Right atrium auricular region (tissue), 2 donors: Measurements from ENCODE around the gene CCDC15. TPM values are rescaled to one million over a fixed set of nuclear protein-coding genes. Genes with fewer than 3 reads are reported as not detected.
"Not testable (repeated sequence)": the region's sequence is repeated elsewhere in the genome, so short reads cannot be mapped to it uniquely, and the experiment has no call there.

ENCODE experiments used
- DNase-seq: peaks from one replicate; pipeline ENCODE4 v3.0.0-alpha.2; 2019; ENCODE audit warnings: low spot score
- H3K27ac ChIP-seq, 2 donors: fragments of 200-600 bp; sonication (generic); 1 replicate in 1 of 2; 2 replicates in 1 of 2; pipeline ENCODE4 v1.5.1; 2016 to 2019
- H3K27me3 ChIP-seq, 2 donors: fragments of 200-600 bp; sonication (generic); one replicate each; pipeline versions ENCODE4 v1.5.1 to v1.6.0; 2017 to 2019
- H3K36me3 ChIP-seq: fragments of 200-600 bp; sonication (generic); one replicate; pipeline ENCODE4 v1.5.1; 2016
- H3K4me1 ChIP-seq, 2 donors: fragments of 200-600 bp; sonication (generic); one replicate each; pipeline versions ENCODE4 v1.5.1 to v1.6.0; 2017 to 2019
- H3K4me3 ChIP-seq, 2 donors: fragments of 200-600 bp; sonication (generic); 1 replicate in 1 of 2; 2 replicates in 1 of 2; pipeline ENCODE4 v1.5.1; 2017 to 2019; ENCODE audit warnings: mild to moderate bottlenecking in 1 of 2, moderate library complexity in 1 of 2
- H3K9me3 ChIP-seq, 2 donors: fragments of 200-600 bp; sonication (generic); one replicate each; pipeline ENCODE4 v1.5.1; 2019
- CTCF ChIP-seq, 2 donors: fragments of 200-600 bp; sonication (generic); IDR thresholded peaks; one replicate each; pipeline ENCODE4 v1.5.1; 2019; ENCODE audit warnings: antibody characterized with exemption in 2 of 2
- total RNA-seq, 2 donors: library from RNA; depleted of rRNA; stranded (reverse); fragments of >200 nt; gene quantifications; one replicate each; pipeline ENCODE4 v1.1.0, GENCODE V29; 2016

CCDC15 gene
- total RNA-seq, 2 donors from 2014 or later: 0.24 TPM; not detected in 1

- no peak overlapping the region for H3K4me3 ChIP-seq
- H3K27me3 ChIP-seq: no peaks in the 10 kb centered on the region
- H3K9me3 ChIP-seq: no peaks in the 10 kb centered on the region
- H3K27ac ChIP-seq: no peak overlapping the region
- no peak for TF ChIP-seq CTCF (IDR thresholded peaks at IDR 0.05)
- H3K4me1 ChIP-seq: no peaks in the 10 kb centered on the region
- no peaks in the 10 kb centered on the region for H3K36me3 ChIP-seq
- DNase-seq: peak; percentile 38
Observed at GRCh38 chr11:125084761-125085231, 130.8 kb downstream of the CCDC15 start.

- Histone ChIP-seq H3K36me3 (no peaks in the 10 kb centered on the region), H3K9me3 (no peaks in the 10 kb centered on the region), H3K4me1 (no peaks in the 10 kb centered on the region), H3K4me3 (no peak overlapping the region), H3K27ac (no peak overlapping the region), H3K27me3 (no peaks in the 10 kb centered on the region)
- peak; percentile 53 for DNase-seq
- TF ChIP-seq CTCF (IDR thresholded peaks at IDR 0.05): no peak
Observed at GRCh38 chr11:125085301-125086081, 131.5 kb downstream of the CCDC15 start.

- peak; percentile 53 for DNase-seq
- no peak overlapping the region for H3K27ac ChIP-seq
- H3K36me3 ChIP-seq: no peaks in the 10 kb centered on the region
- H3K4me3 ChIP-seq: no peak overlapping the region
- H3K27me3 ChIP-seq: no peaks in the 10 kb centered on the region
- H3K9me3 ChIP-seq: no peaks in the 10 kb centered on the region
- no peak for TF ChIP-seq CTCF (IDR thresholded peaks at IDR 0.05)
- H3K4me1 ChIP-seq: peaks cover 0 to 9% of the 10 kb centered on the region in 2 donors
Observed at GRCh38 chr11:125086633-125087296, 132.8 kb downstream of the CCDC15 start.

GRCh38 chr11:125088123-125088522 lies 134.1 kb downstream of the CCDC15 start:
- peaks cover 0 to 9% of the 10 kb centered on the region in 2 donors for H3K4me1 ChIP-seq
- peak; percentile 48 for DNase-seq
- TF ChIP-seq CTCF (IDR thresholded peaks at IDR 0.05): no peak
- no peak overlapping the region for H3K27ac ChIP-seq
- H3K9me3 ChIP-seq: no peaks in the 10 kb centered on the region
- H3K4me3 ChIP-seq: no peak overlapping the region
- H3K36me3 ChIP-seq: no peaks in the 10 kb centered on the region
- no peaks in the 10 kb centered on the region for H3K27me3 ChIP-seq

GRCh38 chr11:125088576-125089455 lies 134.8 kb downstream of the CCDC15 start:
- Histone ChIP-seq H3K36me3 (no peaks in the 10 kb centered on the region), H3K4me1 (peaks cover 0 to 9% of the 10 kb centered on the region in 2 donors), H3K4me3 (no peak overlapping the region), H3K9me3 (no peaks in the 10 kb centered on the region), H3K27ac (no peak overlapping the region), H3K27me3 (no peaks in the 10 kb centered on the region)
- no peak for TF ChIP-seq CTCF (IDR thresholded peaks at IDR 0.05)
- DNase-seq: peak; percentile 28

GRCh38 chr11:125089481-125089880 lies 135.5 kb downstream of the CCDC15 start:
- not testable (repeated sequence) for H3K4me1 ChIP-seq, H3K9me3 ChIP-seq, H3K27me3 ChIP-seq, H3K4me3 ChIP-seq, H3K36me3 ChIP-seq, H3K27ac ChIP-seq
- DNase-seq: peak; percentile 28

- H3K9me3 ChIP-seq: not testable (repeated sequence)
Observed at GRCh38 chr11:125090151-125090550, 136.1 kb downstream of the CCDC15 start.

More at GRCh38 chr11:125090151-125090550, 136.1 kb downstream of the CCDC15 start:
- H3K4me1 ChIP-seq, H3K27me3 ChIP-seq, H3K27ac ChIP-seq, H3K36me3 ChIP-seq, H3K4me3 ChIP-seq: not testable (repeated sequence)
- peak; percentile 51 for DNase-seq
